ENCODE measurements around the gene PPEF1.

DNA sequence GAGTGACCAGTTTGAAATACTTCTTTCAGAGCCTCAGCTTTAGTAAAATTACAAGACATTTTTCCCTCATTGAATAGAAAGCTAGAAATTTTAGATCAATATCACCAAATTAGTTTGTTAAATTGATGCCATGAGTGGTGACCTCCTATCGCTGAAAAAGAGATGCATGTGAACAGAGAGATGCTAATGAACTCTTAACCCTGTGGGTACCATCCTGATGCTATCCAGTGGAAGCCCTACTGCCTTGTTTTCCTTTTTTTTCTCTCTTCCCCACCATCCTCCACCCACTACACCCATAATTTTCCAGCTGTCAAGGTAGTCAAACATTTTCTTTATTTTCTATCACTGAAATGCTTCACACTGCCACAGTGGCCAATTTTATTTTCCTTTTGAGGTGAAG lies 61.9 kb downstream of the PPEF1 start:
- TF ChIP-seq CTCF (CRISPR knock-in tag; IDR thresholded peaks at IDR 0.05) (no peak), ZKSCAN1 (IDR thresholded peaks at IDR 0.05; ENCODE audit: low read length) (no peak), FOXJ3 (CRISPR knock-in tag; IDR thresholded peaks at IDR 0.05; ENCODE audit: borderline replicate concordance) (no peak), MIER3 (CRISPR knock-in tag; IDR thresholded peaks at IDR 0.05; ENCODE audit: borderline replicate concordance) (no peak), ZBED4 (CRISPR knock-in tag; IDR thresholded peaks at IDR 0.05; ENCODE audit: borderline replicate concordance) (no peak), TAF1 (CRISPR knock-in tag; IDR thresholded peaks at IDR 0.05) (no peak), TGIF2 (CRISPR knock-in tag; IDR thresholded peaks at IDR 0.05) (no peak)
- TF ChIP-seq, protein P1, sequence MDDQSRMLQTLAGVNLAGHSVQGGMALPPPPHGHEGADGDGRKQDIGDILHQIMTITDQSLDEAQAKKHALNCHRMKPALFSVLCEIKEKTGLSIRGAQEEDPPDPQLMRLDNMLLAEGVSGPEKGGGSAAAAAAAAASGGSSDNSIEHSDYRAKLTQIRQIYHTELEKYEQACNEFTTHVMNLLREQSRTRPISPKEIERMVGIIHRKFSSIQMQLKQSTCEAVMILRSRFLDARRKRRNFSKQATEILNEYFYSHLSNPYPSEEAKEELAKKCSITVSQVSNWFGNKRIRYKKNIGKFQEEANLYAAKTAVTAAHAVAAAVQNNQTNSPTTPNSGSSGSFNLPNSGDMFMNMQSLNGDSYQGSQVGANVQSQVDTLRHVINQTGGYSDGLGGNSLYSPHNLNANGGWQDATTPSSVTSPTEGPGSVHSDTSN (CRISPR knock-in tag; IDR thresholded peaks at IDR 0.05; ENCODE audit: borderline replicate concordance): no peak

Data from HepG2 (cell line).